ENCODE data around the gene CCDC57. TPM values are rescaled to one million over a fixed set of nuclear protein-coding genes. Genes with fewer than 3 reads are reported as not detected.

The CCDC57 gene
- total and polyA plus RNA-seq, 9 of the 15 experiments (the other 6 are each of a cell fraction or from before 2014, with no cell fraction given) = 0.83 to 36.2 (median 13.6) TPM

DNA sequence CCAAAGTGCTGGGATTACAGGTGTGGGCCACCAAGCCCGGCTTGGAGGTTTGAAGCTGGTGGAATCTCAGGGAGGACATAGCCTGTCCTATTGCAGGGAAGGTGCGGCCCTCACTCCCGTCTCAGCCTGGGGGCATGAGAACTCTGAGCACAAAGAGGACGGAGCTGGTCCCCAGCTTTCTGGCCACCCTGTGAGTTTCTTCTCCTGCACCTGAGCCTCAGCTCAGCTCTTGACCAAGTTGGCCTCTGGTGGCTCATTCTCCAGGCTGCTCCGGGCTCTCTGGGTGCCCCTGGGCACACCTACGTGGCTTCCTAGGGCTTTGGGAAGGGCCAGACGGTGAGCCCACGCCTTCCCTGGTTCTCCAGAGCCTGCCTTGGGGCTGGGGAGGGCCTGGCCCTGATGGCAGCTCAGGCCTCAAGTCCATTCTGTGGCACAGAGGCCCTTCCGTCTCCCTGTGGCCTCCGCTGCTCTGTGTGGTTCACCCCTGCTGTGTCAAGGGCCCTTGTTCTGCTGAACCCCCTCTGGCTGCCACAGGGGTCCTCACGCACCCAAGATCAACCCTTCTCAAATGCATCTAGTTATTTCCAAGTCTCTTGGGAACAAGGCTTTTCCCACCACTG lies 107.7 kb downstream of the CCDC57 start (continued):
- no peak for TF ChIP-seq ZNF224 (CRISPR knock-in tag; IDR thresholded peaks at IDR 0.05)
- no peak for TF ChIP-seq PML (IDR thresholded peaks at IDR 0.05; ENCODE audit: low read length)
- no peak for TF ChIP-seq ZNF324 (CRISPR knock-in tag; IDR thresholded peaks at IDR 0.05)
- TF ChIP-seq ETV1 (tag; conservative IDR thresholded peaks at IDR 0.05; ENCODE audit: low read depth) = no peak

DNA sequence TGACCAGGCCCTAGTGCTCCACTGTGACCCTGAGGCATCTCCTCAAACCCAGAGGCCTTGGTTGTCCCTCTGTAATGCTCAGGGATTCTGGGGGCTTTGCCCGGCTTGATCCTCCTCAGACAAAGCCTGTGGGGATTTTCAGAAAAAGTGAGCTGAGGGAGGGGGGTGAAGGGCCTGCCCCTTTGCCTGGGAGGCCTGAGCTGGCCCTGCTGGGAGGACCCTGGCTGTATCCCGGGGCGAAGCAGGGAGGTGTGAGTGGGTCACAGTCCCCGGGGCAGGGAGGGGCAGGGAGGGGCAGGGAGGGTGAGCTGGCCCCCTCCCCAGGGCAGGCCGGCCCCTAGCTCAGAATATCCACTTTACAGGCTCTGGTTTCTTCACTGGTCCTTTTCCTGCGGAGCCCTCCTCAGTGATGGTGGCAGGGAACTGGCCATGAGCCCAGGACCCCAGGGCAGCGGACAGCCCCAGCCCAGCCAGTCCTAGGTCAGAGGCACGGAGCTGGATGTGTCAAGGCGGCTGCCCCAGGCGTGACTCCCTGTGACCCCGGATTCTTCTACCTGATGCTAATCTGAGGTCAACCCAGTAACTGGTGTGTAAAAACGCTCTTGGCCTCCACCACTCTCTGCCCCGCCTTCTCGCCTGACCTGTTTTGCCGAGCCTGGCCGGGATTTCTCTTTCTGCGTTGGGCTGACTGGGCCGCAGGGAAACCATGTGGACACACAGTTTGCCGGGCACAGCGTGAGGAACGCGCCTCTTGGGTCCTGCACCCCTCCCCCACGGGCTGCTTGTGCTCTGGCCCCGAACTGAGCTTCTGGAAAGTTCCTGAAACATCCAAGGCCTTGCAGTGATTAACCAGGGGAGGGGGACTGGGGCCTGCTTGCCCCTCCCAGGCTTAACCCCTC lies 108.8 kb downstream of the CCDC57 start:
- peak overlapping the region; percentile 13 to 88; a peak in 3 of 4 replicates for H3K9ac ChIP-seq (ENCODE audit: insufficient read depth in 1 of 2, low read depth in 2 of 2, low read length in 2 of 2)
- peaks cover 16% of the 10 kb centered on the region for H3K79me2 ChIP-seq (ENCODE audit: control insufficient read depth, insufficient read depth, low read length)
- POLR2A ChIA-PET = interaction anchor here (0.5 to 1.6 kb wide), 5 partner anchors 7 to 190 kb away, joined by 3 to 5 read pairs (median 4); no protein-coding TSS in a partner anchor
- in situ Hi-C loops (cut with MboI) (no loop called here), intact Hi-C loops (cut with micrococcal nuclease) (no loop called here)
- FAIRE-seq = peak; percentile 72
- H3K4me2 ChIP-seq (ENCODE audit: insufficient read depth, low read length) = peak overlapping the region; percentile 10; the same call in 1 of the 2 replicates
- peaks cover 33 to 94% of the 10 kb centered on the region in 2 experiments for H3K4me1 ChIP-seq (replicated peaks in 1 of 2; ENCODE audit: control insufficient read depth in 2 of 2, insufficient read depth in 2 of 2, low read length in 2 of 2)
- H3K27me3 ChIP-seq (ENCODE audit: control insufficient read depth in 2 of 2, insufficient read depth in 2 of 2, low read length in 2 of 2) = no peaks in the 10 kb centered on the region
- H3K9me1 ChIP-seq (ENCODE audit: control insufficient read depth, insufficient read depth, low read length) = no peaks in the 10 kb centered on the region
- no peak overlapping the region for H3K4me3 ChIP-seq
- CTCF ChIA-PET (ENCODE audit: low intra/inter-chr PET ratio) = no interaction called here
- ATAC-seq = peak; percentile 51
- no peak overlapping the region for H2AFZ ChIP-seq (ENCODE audit: low read depth, low read length)
- H3K27ac ChIP-seq (ENCODE audit: extremely low read depth, low read depth, low read length) = peak overlapping the region; percentile 39; the same call in 2 of the 3 replicates
- peak; percentile 50 to 79 (median 59) for DNase-seq (ENCODE audit: extremely low read depth in 1 of 4, low spot score in 3 of 4)
- H3K9me3 ChIP-seq (replicated peaks; ENCODE audit: control insufficient read depth, insufficient read depth, low read depth, low read length) = no peaks in the 10 kb centered on the region
- no TSS peak for BruUV-seq (replicated peaks)
- WGBS (ENCODE audit: insufficient coverage, low coverage, missing lambda C conversion rate) = 21% methylated on average over 24 of the region's 24 CpGs
- H3K36me3 ChIP-seq (ENCODE audit: control insufficient read depth, insufficient read depth, low read length) = peaks cover 9% of the 10 kb centered on the region; the same call in 2 of the 3 replicates
- H4K20me1 ChIP-seq (replicated peaks; ENCODE audit: control insufficient read depth, insufficient read depth, low read length) = no peaks in the 10 kb centered on the region
- TF ChIP-seq ZNF41 (CRISPR knock-in tag; conservative IDR thresholded peaks at IDR 0.05) (no peak), GTF2F1 (IDR thresholded peaks at IDR 0.05; ENCODE audit: low read depth, low read length) (no peak), MED1 (CRISPR knock-in tag; IDR thresholded peaks at IDR 0.05; ENCODE audit: borderline replicate concordance) (no peak), SMARCA4 (IDR thresholded peaks at IDR 0.05) (no peak), CREB1 (IDR thresholded peaks at IDR 0.05) (no peak), CREB1 (CRISPR knock-in tag; IDR thresholded peaks at IDR 0.05) (no peak), SMC3 (conservative IDR thresholded peaks at IDR 0.05; ENCODE audit: insufficient read depth, low read depth, low read length) (no peak), ZNF239 (CRISPR knock-in tag; IDR thresholded peaks at IDR 0.05) (no peak), NCOA1 (IDR thresholded peaks at IDR 0.05; ENCODE audit: low read depth) (no peak), GATA2 (CRISPR knock-in tag; IDR thresholded peaks at IDR 0.05) (peak; percentile 59), NFXL1 (CRISPR knock-in tag; IDR thresholded peaks at IDR 0.05) (no peak), POLR2AphosphoS2 (IDR thresholded peaks at IDR 0.05; ENCODE audit: low read length) (no peak), ZBTB1 (CRISPR knock-in tag; IDR thresholded peaks at IDR 0.05; ENCODE audit: borderline replicate concordance, low read depth) (0 out of 2 replicates have a peak, but pooled peaks have one; percentile 20), POLR3A (IDR thresholded peaks at IDR 0.05; ENCODE audit: borderline replicate concordance, extremely low read depth, insufficient read depth, insufficient read length) (no peak)
- TF ChIP-seq, protein P1, sequence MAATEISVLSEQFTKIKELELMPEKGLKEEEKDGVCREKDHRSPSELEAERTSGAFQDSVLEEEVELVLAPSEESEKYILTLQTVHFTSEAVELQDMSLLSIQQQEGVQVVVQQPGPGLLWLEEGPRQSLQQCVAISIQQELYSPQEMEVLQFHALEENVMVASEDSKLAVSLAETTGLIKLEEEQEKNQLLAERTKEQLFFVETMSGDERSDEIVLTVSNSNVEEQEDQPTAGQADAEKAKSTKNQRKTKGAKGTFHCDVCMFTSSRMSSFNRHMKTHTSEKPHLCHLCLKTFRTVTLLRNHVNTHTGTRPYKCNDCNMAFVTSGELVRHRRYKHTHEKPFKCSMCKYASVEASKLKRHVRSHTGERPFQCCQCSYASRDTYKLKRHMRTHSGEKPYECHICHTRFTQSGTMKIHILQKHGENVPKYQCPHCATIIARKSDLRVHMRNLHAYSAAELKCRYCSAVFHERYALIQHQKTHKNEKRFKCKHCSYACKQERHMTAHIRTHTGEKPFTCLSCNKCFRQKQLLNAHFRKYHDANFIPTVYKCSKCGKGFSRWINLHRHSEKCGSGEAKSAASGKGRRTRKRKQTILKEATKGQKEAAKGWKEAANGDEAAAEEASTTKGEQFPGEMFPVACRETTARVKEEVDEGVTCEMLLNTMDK (IDR thresholded peaks at IDR 0.05; ENCODE audit: borderline replicate concordance, insufficient read depth, low read depth, low read length, poor library complexity, severe bottlenecking) = no peak
